Effector memory CD4-positive, alpha-beta T cell (primary cell): Measurements from ENCODE around the gene SHE.

ENCODE experiments used
- DNase-seq, 3 donors: peaks; one replicate each; pipeline ENCODE4 v3.0.0-alpha.2; 2020
- H3K27ac ChIP-seq: 2 replicates; pipeline ENCODE4 v1.7.0; 2013; ENCODE audit warnings: mild to moderate bottlenecking, low read length, moderate library complexity; ENCODE audit not compliant: insufficient read depth, poor library complexity, severe bottlenecking
- H3K27me3 ChIP-seq: replicated peaks from 2 replicates; pipeline ENCODE4 v1.7.0; 2013; ENCODE audit warnings: mild to moderate bottlenecking, low read length; ENCODE audit not compliant: insufficient read depth, control insufficient read depth, poor library complexity, severe bottlenecking
- H3K36me3 ChIP-seq: 2 replicates; pipeline ENCODE4 v1.7.0; 2013; ENCODE audit warnings: mild to moderate bottlenecking, low read length, moderate library complexity; ENCODE audit not compliant: control insufficient read depth, insufficient read depth
- H3K4me1 ChIP-seq: 2 replicates; pipeline ENCODE4 v1.7.0; 2013; ENCODE audit warnings: low read length, mild to moderate bottlenecking; ENCODE audit not compliant: control insufficient read depth, insufficient read depth, poor library complexity, severe bottlenecking
- H3K4me3 ChIP-seq: 2 replicates; pipeline ENCODE4 v1.7.0; 2013; ENCODE audit warnings: low read length, low read depth, mild to moderate bottlenecking; ENCODE audit not compliant: insufficient read depth, poor library complexity, severe bottlenecking
- H3K9me3 ChIP-seq: 2 replicates; pipeline ENCODE4 v1.7.0; 2013; ENCODE audit warnings: mild to moderate bottlenecking, low read length, moderate library complexity; ENCODE audit not compliant: control insufficient read depth

SHE gene

DNA sequence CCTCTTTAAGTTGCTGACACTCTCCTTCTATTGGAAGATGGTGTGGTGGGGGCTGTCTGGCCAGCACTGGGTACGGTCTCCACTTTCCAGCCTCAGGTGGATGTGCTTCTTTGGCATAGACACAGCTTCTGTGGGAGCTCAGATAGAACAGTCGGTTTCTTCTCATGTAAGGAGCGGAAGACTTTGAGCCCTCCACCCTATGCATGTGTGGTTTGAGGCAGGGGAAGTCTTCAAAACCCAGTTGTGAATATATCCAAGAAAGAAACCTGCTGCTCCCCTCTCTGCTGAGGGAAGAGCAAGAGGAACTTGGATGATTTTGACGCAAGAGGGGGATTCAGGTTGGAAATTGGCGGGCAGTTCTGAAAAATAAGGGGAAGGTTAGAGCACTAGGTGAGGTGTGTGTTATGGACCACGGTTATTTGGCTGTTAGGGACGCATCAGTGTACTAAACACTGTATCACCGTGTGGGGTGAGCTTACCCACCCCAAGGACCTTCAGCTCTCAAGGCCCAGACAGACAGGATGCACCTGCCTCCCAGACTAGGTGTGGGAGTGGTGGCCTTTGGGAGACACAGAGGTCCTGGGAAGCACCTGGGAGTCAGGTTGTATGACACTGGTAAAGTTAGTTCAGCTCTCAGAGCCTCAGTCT lies 60.8 kb downstream of the SHE start:
- no peak for DNase-seq
- peaks cover 20% of the 10 kb centered on the region for H3K4me1 ChIP-seq
- H3K9me3 ChIP-seq, result no peaks in the 10 kb centered on the region
- H3K4me3 ChIP-seq, result peak overlapping the region; percentile 5
- peak overlapping the region; percentile 32 for H3K27ac ChIP-seq
- H3K27me3 ChIP-seq, result no peaks in the 10 kb centered on the region
- H3K36me3 ChIP-seq, result peaks cover 23% of the 10 kb centered on the region

DNA sequence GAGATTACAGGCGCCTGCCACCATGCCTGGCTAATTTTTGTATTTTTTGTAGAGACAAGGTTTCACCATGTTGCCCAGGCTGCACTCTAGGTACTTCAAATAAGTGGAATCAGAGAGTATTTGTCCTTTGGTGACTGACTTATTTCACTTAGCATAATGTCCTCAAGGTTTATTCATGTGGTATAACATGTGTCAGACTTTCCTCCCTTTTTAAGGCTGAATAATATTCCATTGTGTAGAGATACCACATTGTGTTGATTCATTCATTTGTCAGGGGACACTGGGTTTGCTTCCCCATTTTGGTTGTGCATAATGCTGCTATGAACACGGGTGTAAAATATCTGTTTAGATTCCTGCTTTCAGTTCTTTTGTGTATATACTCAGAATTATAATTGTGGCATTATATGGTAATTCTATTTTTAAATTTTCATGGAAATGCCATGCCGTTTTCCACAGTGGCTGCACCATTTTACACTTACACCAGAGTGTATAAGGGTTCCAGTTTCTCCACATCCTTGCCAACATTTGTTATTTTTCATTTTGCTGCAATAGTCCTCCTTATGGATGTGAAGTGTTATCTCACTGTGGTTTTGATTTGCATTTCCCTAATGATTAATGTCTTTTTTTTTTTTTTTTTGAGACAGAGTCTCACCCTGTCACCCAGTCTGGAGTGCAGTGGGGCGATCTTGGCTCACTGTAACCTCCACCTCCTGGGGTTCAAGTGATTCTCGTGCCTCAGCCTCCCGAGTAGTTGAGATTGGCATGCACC lies 62.0 kb downstream of the SHE start:
- no peaks in the 10 kb centered on the region for H3K9me3 ChIP-seq
- H3K27ac ChIP-seq, result peak overlapping the region; percentile 32
- no peaks in the 10 kb centered on the region for H3K27me3 ChIP-seq
- DNase-seq, result no peak
- peak overlapping the region; percentile 4 for H3K4me3 ChIP-seq
- peaks cover 20% of the 10 kb centered on the region for H3K4me1 ChIP-seq
- H3K36me3 ChIP-seq, result peaks cover 26% of the 10 kb centered on the region

DNA sequence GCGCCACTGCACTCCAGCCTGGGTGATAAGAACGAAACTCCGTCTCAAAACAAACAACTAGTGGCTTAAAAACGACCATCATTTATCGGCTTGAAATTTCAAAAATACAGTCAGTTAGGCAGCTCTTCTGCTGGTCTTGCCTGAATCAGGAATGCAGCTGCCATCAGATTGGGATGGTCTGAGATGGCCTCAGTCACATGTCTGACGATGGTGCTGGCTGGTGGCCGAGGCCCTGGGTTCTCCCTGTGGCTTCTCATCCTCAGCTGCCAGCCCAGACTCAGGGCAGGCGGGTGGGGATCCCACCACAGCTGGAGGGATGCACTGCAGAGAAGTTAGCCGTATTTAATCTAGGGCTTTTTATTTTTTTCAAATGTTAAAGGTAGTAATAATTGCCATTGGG lies 65.8 kb downstream of the SHE start:
- no peak for DNase-seq
- no peak overlapping the region for H3K27ac ChIP-seq
- H3K4me1 ChIP-seq, result peaks cover 21% of the 10 kb centered on the region
- H3K27me3 ChIP-seq, result no peaks in the 10 kb centered on the region
- H3K36me3 ChIP-seq, result peaks cover 31% of the 10 kb centered on the region
- H3K4me3 ChIP-seq, result no peak overlapping the region
- H3K9me3 ChIP-seq, result no peaks in the 10 kb centered on the region

GRCh38 chr1:154435599-154436200 lies 66.5 kb downstream of the SHE start:
- peaks cover 27% of the 10 kb centered on the region for H3K4me1 ChIP-seq
- no peaks in the 10 kb centered on the region for H3K27me3 ChIP-seq
- H3K9me3 ChIP-seq, result no peaks in the 10 kb centered on the region
- H3K36me3 ChIP-seq, result peaks cover 38% of the 10 kb centered on the region
- H3K27ac ChIP-seq, result no peak overlapping the region
- no peak for DNase-seq
- H3K4me3 ChIP-seq, result no peak overlapping the region

DNA sequence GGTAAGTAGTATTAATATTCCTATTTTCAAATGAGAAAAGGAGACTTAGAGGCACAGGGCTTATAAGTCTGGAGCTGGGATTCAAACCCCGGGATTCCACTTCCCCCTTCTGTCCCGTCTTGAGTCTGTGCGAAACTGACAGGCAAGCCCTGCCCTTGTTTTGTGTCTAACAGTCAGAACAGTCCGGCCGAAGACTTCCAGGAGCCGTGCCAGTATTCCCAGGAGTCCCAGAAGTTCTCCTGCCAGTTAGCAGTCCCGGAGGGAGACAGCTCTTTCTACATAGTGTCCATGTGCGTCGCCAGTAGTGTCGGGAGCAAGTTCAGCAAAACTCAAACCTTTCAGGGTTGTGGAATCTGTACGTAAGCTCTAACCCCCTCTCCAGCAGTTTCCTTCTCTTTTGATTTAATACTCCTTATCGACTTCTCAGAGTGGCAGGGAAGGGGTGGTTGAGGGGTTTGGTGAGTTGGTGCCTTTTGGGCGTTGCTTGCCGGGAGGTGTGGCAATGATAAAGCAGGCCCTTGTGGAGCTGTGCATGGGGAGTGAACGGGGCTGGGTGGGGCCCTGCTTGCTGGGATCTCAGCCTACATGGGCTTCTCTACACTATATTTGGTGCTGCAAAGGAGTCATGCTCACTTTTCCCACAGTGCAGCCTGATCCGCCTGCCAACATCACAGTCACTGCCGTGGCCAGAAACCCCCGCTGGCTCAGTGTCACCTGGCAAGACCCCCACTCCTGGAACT lies 67.7 kb downstream of the SHE start:
- Histone ChIP-seq H3K36me3 (peaks cover 49% of the 10 kb centered on the region), H3K4me1 (peaks cover 29% of the 10 kb centered on the region), H3K27me3 (no peaks in the 10 kb centered on the region), H3K4me3 (no peak overlapping the region), H3K27ac (no peak overlapping the region), H3K9me3 (no peaks in the 10 kb centered on the region)
- DNase-seq, result no peak

- peak overlapping the region; percentile 45 for H3K27ac ChIP-seq
- no peak overlapping the region for H3K4me3 ChIP-seq
- H3K9me3 ChIP-seq, result no peaks in the 10 kb centered on the region
- DNase-seq, result peak in 1 of 3 donors; percentile 19
- H3K36me3 ChIP-seq, result peaks cover 61% of the 10 kb centered on the region
- no peaks in the 10 kb centered on the region for H3K27me3 ChIP-seq
- peaks cover 23% of the 10 kb centered on the region for H3K4me1 ChIP-seq
These were observed 68.9 kb downstream of the SHE start for GRCh38 chr1:154433161-154433764.

GRCh38 chr1:154431586-154432373 lies 70.4 kb downstream of the SHE start:
- H3K4me1 ChIP-seq, result peaks cover 31% of the 10 kb centered on the region
- no peaks in the 10 kb centered on the region for H3K27me3 ChIP-seq
- DNase-seq, result peak in 1 of 3 donors; percentile 29
- H3K9me3 ChIP-seq, result no peaks in the 10 kb centered on the region
- H3K4me3 ChIP-seq, result no peak overlapping the region
- peaks cover 61% of the 10 kb centered on the region for H3K36me3 ChIP-seq
- H3K27ac ChIP-seq, result peak overlapping the region; percentile 8

DNA sequence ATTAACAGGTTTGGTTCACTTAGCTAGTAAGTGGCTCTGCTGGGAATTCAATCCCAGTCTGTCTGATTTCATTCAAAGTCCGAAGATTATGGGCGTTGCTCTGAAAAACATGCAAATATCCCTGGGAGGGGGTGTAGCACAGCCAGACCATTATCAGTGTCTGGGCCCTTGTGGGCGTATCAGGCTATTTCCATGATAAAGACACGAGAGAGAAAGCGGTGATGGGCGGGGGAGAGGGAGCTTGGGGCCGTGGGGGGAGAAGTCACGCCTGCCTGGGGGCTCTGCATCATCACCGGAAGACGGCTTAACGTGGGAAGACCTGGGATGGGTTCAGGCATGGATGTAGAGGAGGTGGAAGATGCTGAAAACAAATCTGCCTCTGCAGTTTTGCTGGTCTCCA lies 71.3 kb downstream of the SHE start:
- no peak for DNase-seq
- Histone ChIP-seq H3K36me3 (peaks cover 53% of the 10 kb centered on the region), H3K9me3 (no peaks in the 10 kb centered on the region), H3K4me3 (no peak overlapping the region), H3K4me1 (peaks cover 33% of the 10 kb centered on the region), H3K27me3 (no peaks in the 10 kb centered on the region), H3K27ac (no peak overlapping the region)
